Spleen (tissue), 7 donors: ENCODE data around the gene CCPG1.

ENCODE experiments used
- POLR2A ChIP-seq, 3 donors: fragments of 450-650 bp; IDR thresholded peaks; one replicate each; pipeline ENCODE4 v1.5.1; 2017; ENCODE audit warnings: antibody characterized with exemption in 3 of 3, mild to moderate bottlenecking in 1 of 3
- POLR2AphosphoS5 ChIP-seq, 3 donors: sonication (generic); formaldehyde crosslinking; IDR thresholded peaks; one replicate each; pipeline ENCODE4 v1.5.1; 2017; ENCODE audit warnings: antibody characterized with exemption in 3 of 3
- TF ChIP-seq, protein P1 (sequence below), 11 experiments: fragments of 200-600 bp in 7 of 11; fragments of 450-650 bp in 4 of 11; sonication (generic) in 4 of 11; IDR thresholded peaks in 8 of 11; conservative IDR thresholded peaks in 3 of 11; 1 replicate in 7 of 11; 2 replicates in 4 of 11; pipeline versions ENCODE4 v1.4.0 to v1.8.0; 2016 to 2021; ENCODE audit warnings: antibody characterized with exemption in 11 of 11, inconsistent platforms in 4 of 11, mild to moderate bottlenecking in 1 of 11
- donor health status: DM: no; HTN: no; CAD: no; lungs with moderate emphysema.
- donor health status: DM: no; HTN: no; CAD: no.
- donor health status: DM: no; HTN: no; CAD: no.

DNA sequence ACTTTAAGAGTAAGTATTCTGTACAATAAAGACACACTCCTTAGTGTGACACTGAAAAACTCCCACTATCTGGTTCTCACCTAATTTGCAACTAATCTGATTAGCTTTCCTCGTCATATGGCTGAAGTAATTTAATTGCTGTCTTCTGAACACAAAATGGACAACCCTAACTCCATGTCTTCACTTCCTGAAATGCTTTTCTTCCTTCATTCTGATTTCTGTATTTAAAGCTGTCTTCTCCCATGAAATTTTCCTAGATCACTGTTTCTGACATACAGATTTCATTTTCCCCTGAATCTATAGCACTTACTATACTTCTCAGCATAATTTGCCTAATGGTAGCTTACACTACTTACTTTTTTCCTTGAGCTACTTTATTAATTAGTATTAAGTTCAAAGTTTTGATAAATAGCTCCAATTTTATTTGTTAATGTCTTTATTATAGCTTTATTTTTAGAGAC, 6.3 kb downstream of the CCPG1 start:
- TF ChIP-seq, protein P1, sequence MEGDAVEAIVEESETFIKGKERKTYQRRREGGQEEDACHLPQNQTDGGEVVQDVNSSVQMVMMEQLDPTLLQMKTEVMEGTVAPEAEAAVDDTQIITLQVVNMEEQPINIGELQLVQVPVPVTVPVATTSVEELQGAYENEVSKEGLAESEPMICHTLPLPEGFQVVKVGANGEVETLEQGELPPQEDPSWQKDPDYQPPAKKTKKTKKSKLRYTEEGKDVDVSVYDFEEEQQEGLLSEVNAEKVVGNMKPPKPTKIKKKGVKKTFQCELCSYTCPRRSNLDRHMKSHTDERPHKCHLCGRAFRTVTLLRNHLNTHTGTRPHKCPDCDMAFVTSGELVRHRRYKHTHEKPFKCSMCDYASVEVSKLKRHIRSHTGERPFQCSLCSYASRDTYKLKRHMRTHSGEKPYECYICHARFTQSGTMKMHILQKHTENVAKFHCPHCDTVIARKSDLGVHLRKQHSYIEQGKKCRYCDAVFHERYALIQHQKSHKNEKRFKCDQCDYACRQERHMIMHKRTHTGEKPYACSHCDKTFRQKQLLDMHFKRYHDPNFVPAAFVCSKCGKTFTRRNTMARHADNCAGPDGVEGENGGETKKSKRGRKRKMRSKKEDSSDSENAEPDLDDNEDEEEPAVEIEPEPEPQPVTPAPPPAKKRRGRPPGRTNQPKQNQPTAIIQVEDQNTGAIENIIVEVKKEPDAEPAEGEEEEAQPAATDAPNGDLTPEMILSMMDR (IDR thresholded peaks at IDR 0.05 in 8 of 11, conservative IDR thresholded peaks at IDR 0.05 in 3 of 11): no peak
- TF ChIP-seq POLR2A (IDR thresholded peaks at IDR 0.05) (no peak), POLR2AphosphoS5 (IDR thresholded peaks at IDR 0.05) (no peak)
